ENCODE measurements around the gene FBXO38.

- TF ChIP-seq ZNF263 (CRISPR knock-in tag; IDR thresholded peaks at IDR 0.05; ENCODE audit: low read depth) (no peak), CTCF (IDR thresholded peaks at IDR 0.05) (no peak), TCF7 (CRISPR knock-in tag; IDR thresholded peaks at IDR 0.05; ENCODE audit: low read depth) (no peak), KAT7 (CRISPR knock-in tag; IDR thresholded peaks at IDR 0.05; ENCODE audit: borderline replicate concordance) (no peak), MAX (CRISPR knock-in tag; IDR thresholded peaks at IDR 0.05) (no peak)
Measured at GRCh38 chr5:148427370-148428042, 43.7 kb downstream of the FBXO38 start.
